Ramos (cell line): ENCODE data around the gene RIMBP3C.
"Not testable (repeated sequence)": the region's sequence is repeated elsewhere in the genome, so short reads cannot be mapped to it uniquely, and the experiment has no call there.

Experiments used
- in situ Hi-C: fragments of 300-500 bp; cut with MboI; formaldehyde crosslinking; loops from one replicate; pipeline ENCODE4 v1.14.3; 2022; ENCODE audit warnings: low sequenced_read_pairs; ENCODE audit not compliant: unreplicated experiment

RIMBP3C gene

GRCh38 chr22:21551361-21551760 lies at the start of gene RIMBP3C:
Gene RIMBP3C (minus strand): TSS chr22:21551461. CDS start chr22:21550976, 485 bp downstream.
- in situ Hi-C loops, result not testable (repeated sequence)

GRCh38 chr22:21599053-21599893 lies 48.0 kb upstream of the RIMBP3C start:
- in situ Hi-C loops, result no loop called here

DNA sequence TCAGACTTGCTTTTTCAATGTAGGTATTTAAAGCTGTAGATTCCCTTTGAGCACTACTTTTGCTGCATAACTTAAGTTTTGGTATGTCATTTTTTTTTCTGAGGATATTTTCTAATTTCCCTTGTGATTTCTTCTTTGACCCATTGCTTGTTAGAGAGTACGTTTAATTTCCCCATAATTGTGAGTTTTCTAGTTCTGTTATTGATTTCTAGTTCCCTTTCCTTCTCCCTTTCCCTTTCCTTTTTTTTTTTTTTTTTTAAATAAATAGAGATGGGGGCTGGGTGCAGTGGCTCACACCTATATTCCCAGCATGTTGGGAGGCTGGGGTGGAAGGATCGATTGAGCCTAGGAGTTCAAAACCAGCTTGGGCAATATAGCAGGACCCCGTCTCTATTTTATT lies 47.0 kb upstream of the RIMBP3C start:
- in situ Hi-C loops, result no loop called here

GRCh38 chr22:21596356-21597135 lies 45.3 kb upstream of the RIMBP3C start:
- in situ Hi-C loops, result not testable (repeated sequence)

DNA sequence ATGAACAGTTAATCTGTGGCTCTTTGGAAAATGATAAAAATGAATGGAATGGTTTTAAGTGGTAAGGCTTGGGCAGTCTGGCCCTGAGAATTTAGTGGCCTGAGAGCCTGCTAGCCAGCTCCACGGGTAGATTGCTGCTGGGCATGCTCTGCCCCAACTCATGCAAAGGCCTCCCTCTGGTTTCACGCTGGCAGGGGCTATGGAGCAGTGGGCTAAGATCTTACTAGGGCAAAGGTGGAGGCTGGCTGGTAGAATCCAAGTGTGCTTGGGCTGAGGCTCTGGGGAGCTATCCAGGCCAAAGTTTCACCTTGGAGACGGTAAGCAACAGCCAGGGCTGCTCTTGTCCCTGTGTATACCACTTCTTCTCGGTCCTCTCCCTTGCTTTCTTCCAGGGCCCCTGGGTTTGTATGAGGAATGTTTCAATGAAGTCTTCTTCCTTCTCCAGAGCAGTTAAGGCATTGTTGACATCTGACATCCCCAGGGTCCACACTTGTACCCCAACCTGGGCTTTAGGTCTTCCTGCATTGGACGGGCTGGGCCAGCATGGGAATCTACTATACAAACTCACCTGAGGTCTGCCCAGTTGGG lies 43.7 kb upstream of the RIMBP3C start:
- in situ Hi-C loops, result no loop called here

- in situ Hi-C loops, result no loop called here
These were observed 42.4 kb upstream of the RIMBP3C start for GRCh38 chr22:21593406-21594232.

DNA sequence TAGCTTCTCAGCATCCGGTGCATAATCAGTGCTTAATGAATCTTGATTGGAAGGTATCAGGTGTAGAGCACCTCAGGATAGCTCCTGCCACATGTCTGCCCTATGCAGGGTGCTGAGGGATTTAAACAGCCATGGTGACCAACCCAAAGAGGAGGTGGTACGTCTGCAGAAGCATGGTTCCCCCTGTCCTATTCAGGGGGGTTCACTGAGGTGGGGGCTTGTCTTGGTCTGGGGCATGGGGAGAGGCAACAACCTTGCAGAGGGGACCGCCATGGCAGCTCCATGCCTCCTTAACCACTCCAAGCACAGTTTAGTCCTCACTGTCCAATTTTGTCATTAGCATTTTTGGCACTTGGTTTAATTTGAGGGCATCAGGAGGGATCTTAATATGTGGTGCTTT lies 41.2 kb upstream of the RIMBP3C start:
- in situ Hi-C loops, result no loop called here

DNA sequence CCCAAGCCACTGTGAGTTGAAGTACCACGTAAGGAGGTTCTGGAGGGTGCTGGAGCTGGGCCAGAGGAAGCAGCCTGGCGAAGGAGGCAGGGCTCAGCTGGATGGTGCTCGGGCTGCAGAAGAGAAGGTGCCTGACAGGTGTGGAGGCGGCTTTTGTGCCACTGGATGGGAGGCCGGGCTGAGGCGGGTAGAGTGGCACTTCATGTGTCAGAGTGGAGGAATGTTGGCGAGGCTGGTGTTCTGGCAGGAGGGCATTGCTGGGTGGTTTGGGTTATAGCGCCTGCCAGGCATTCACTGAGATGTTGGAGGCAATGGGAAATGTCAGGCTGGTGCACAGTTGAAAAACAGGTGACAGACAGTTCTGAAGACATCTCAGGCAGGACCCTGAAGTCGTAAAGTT lies 40.4 kb upstream of the RIMBP3C start:
- in situ Hi-C loops, result no loop called here

- in situ Hi-C loops, result no loop called here
These were observed 39.8 kb upstream of the RIMBP3C start for GRCh38 chr22:21590809-21591641.

DNA sequence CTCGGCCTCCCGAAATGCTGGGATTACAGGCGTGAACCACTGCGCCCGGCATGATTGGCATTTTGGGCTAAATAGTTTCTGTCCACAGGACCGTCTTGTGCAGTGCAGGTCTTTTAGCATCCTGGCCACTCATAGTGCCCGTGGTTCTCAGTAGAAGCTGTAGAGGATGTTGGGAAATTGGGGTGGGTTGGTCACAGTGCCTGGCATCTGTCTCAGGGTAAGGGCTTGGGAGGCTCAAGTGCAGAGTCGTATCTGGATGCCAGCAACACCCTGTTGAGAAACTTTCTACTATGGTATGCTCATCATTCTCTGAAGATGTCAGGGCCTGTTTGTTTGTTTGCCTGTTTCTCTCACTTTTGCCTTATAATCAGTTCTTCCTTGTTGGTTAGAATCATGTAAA lies 38.1 kb upstream of the RIMBP3C start:
- in situ Hi-C loops, result no loop called here

DNA sequence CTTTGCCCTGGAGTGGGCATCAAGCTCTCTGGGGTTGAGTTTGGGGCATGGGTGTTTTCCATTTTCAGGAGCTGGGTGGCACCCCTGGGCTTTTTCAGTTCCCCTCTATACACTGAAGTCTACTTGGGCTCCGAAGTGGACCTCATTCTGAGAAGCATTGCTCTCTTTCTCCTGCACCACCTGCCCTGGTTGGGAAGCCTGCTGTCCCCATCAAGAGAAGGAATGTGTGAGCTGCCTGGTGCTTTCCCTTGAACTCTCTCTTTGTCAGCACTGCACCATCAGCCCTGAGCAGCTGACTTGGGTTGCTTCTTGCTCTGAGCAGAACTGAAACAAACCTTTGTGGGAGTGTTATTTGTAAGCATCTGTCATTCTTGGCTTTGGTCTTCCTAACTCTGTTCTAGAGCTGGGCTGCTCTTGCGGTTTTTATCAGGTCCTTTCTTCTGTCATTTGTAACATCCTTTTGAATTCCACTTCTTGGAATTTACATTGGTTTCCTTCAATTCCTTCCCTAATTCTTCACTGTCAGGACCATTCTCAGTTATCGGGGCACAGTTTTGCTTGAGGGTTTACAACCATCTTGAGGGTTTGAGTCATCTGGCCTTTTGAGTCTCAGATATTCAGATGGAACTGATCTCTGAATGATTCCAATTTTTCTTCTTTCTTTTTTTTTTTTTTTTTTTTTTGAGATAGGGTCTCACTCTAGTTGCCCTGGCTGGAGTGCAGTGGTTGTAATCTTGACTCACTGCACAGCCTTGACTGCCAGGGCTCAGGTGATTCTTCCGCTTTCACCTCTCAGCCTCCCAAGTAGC lies 36.7 kb upstream of the RIMBP3C start:
- in situ Hi-C loops, result no loop called here

DNA sequence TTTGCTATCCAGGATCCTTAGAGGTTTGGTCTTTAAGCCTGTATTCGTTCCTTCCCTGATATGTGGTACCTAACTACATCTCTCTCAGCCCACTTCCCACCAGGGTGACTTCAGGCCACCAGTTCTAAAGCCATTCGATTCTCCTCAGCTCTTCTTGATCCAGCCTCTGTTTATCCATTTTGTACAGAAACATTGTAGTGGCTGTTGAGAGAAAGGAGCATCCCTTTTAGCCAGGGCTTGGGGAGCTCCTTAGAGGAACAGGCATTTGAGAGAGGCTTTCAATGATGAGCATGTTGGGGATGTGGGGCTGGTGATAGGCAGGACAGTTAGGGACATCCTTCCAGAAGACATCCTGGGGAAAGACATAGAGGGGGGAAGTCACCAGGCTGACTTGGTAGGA lies 34.1 kb upstream of the RIMBP3C start:
- in situ Hi-C loops, result no loop called here

DNA sequence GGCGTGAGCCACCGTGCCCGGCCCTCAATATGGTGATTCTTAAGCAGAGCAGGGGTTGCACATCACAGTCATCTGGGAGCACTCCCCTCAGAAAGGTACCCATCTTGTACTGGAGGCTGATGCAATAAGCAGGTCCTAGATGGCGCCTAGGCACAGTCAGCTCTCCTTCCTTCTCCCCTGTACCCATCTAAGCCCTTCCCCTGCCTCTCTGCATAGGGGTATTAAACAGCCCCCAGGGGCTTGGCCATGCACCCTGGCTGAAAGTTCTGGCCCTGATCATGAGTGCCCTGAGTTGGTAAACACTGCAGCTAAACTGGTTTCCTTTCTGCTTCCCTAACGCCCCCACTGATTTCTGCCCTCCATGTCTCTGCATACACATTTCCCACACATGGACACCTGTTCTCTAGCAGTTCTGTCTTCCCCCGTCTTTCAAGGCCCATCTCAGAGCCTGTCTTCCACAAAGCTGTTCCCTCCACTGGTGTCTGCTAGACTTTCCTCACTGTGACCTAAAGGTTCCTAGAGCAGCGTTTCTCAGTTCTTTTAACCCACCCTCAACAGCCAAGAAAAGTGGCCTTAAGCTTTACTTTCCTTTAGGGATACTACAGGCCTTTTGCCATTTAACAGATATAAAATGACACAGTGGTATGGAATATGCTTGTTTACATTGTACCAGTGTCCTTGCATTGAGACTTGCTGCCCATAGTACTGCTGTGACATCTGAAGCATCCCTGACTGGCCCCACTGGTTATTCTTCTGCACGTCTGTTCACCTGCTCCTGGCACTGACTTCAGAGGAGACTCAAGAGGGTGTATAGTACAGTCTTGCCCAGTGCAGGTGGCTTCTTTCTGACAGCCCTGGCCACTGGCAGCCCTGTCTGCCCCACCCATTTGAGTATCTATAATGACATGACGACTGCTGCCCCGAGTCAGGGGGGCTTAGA lies 31.8 kb upstream of the RIMBP3C start:
- in situ Hi-C loops, result no loop called here

DNA sequence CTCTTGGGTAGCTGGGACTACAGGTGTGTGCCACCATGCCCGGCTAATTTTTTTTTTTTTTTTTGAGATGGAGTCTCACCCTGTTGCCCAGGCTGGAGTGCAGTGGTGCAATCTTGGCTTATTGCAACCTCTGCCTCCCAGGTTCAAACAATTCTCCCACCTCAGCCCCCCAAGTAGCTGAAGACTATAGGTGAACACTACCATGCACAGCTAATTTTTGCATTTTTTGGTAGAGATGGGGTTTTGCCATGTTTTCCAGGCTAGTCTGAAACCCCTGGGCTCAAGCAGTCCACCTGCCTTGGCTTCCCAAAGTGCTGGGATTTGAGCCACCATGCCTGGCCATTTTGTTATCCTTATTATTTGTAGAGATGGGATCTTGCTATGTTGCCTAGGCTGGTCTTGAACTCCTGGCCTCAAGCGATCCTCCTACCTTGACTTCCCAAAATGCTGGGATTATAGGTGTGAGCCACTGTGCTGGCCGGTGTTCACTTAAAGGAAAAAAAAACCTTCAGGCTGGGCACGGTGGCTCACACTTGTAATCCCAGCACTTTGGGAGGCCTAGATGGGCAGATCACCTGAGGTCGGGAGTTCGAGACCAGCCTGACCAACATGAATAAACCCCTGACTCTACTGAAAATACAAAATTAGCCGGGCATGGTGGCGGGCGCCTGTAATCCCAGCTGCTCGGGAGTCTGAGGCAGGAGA lies 29.9 kb upstream of the RIMBP3C start:
- in situ Hi-C loops, result not testable (repeated sequence)

GRCh38 chr22:21580623-21581007 lies 29.4 kb upstream of the RIMBP3C start:
- in situ Hi-C loops, result not testable (repeated sequence)

DNA sequence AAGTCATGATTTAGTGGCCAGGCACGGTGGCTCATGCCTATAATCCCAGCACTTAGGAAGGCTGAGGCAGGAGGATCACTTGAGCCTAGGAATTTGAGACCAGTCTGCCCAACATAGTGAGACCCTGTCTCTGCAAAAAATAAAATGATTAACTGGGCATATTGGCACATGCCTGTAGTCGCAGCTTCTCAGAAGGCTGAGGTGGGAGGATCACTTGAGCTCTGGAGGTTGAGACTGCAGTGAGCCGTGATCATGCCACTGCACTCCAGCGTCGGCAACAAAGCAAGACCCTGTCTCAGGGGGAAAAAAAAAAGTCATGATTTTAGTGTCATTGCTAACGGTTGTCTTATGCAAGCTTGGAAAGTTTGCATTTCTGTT lies 28.2 kb upstream of the RIMBP3C start:
- in situ Hi-C loops, result no loop called here
